CD14-positive monocyte (primary cell): ENCODE results near the gene LRRTM3. TPM values are rescaled to one million over a fixed set of nuclear protein-coding genes. Genes with fewer than 3 reads are reported as not detected.

Source experiments
- DNase-seq, 3 donors: peaks; one replicate each; pipeline ENCODE4 v3.0.0-alpha.2; 2011 to 2022
- H2AFZ ChIP-seq: 2 replicates; pipeline ENCODE4 v1.6.0; 2012; ENCODE audit warnings: mild to moderate bottlenecking, low read depth, low read length, inconsistent platforms; ENCODE audit not compliant: insufficient read depth, poor library complexity, severe bottlenecking
- H3K27ac ChIP-seq, 2 donors: 1 replicate in 1 of 2; 2 replicates in 1 of 2; pipeline ENCODE4 v1.5.1; 2012 to 2013; ENCODE audit warnings: low read length in 2 of 2, control low read depth in 1 of 2, inconsistent platforms in 1 of 2, low read depth in 1 of 2, mild to moderate bottlenecking in 1 of 2
- H3K27me3 ChIP-seq, 2 donors: one replicate each; pipeline versions ENCODE4 v1.6.0 to v1.6.1; 2011 to 2013; ENCODE audit warnings: low read length in 2 of 2; ENCODE audit not compliant: control insufficient read depth in 2 of 2, insufficient read depth in 2 of 2
- H3K36me3 ChIP-seq, 2 donors: replicated peaks in 1 of 2; 1 replicate in 1 of 2; 2 replicates in 1 of 2; pipeline versions ENCODE4 v1.5.1 to v1.6.1; 2012 to 2013; ENCODE audit warnings: low read length in 2 of 2, control low read depth in 1 of 2, inconsistent platforms in 1 of 2, mild to moderate bottlenecking in 1 of 2; ENCODE audit not compliant: insufficient read depth in 2 of 2, control insufficient read depth in 1 of 2
- H3K4me1 ChIP-seq, 2 donors: 1 replicate in 1 of 2; 2 replicates in 1 of 2; pipeline versions ENCODE4 v1.5.1 to v1.6.1; 2012 to 2013; ENCODE audit warnings: low read length in 2 of 2, control low read depth in 1 of 2, inconsistent platforms in 1 of 2, mild to moderate bottlenecking in 1 of 2, moderate library complexity in 1 of 2; ENCODE audit not compliant: insufficient read depth in 2 of 2, control insufficient read depth in 1 of 2
- H3K4me2 ChIP-seq: replicated peaks from 2 replicates; pipeline ENCODE3; 2012; ENCODE audit warnings: low read length, moderate library complexity, mild to moderate bottlenecking; ENCODE audit not compliant: poor library complexity, severe bottlenecking; ENCODE audit errors: extremely low read depth
- H3K4me3 ChIP-seq, 3 experiments: fragments of 200-600 bp in 1 of 3; sonication (generic) in 1 of 3; replicated peaks in 1 of 3; 1 replicate in 2 of 3; 2 replicates in 1 of 3; pipeline ENCODE4 v1.5.1; 2011 to 2013; ENCODE audit warnings: low read length in 3 of 3, mild to moderate bottlenecking in 3 of 3, control low read depth in 2 of 3, low read depth in 2 of 3, inconsistent platforms in 1 of 3, moderate library complexity in 1 of 3
- H3K79me2 ChIP-seq: 2 replicates; pipeline ENCODE4 v1.6.0; 2012; ENCODE audit warnings: mild to moderate bottlenecking, control low read depth, inconsistent platforms, low read length, moderate library complexity; ENCODE audit not compliant: insufficient read depth
- H3K9ac ChIP-seq: 2 replicates; pipeline ENCODE4 v1.6.0; 2017; ENCODE audit warnings: low read length, mild to moderate bottlenecking; ENCODE audit not compliant: insufficient read depth, poor library complexity, severe bottlenecking
- H3K9me3 ChIP-seq, 2 donors: replicated peaks in 1 of 2; 1 replicate in 1 of 2; 2 replicates in 1 of 2; pipeline versions ENCODE4 v1.5.1 to v1.6.1; 2012 to 2013; ENCODE audit warnings: low read length in 2 of 2, control low read depth in 1 of 2; ENCODE audit not compliant: control insufficient read depth in 1 of 2, insufficient read depth in 1 of 2
- H4K20me1 ChIP-seq: 2 replicates; pipeline ENCODE4 v1.6.0; 2012; ENCODE audit warnings: mild to moderate bottlenecking, low read length, control low read depth, moderate library complexity; ENCODE audit not compliant: insufficient read depth
- H3K27ac Mint-ChIP-seq, 7 donors: one replicate each; pipeline ENCODE4 v1.8.0; 2020; ENCODE audit warnings: mild to moderate bottlenecking in 7 of 7, mixed read lengths in 7 of 7, moderate library complexity in 6 of 7, inconsistent platforms in 2 of 7
- H3K27me3 Mint-ChIP-seq, 3 donors: one replicate each; pipeline ENCODE4 v1.8.0; 2021 to 2022; ENCODE audit warnings: low read depth in 3 of 3, mild to moderate bottlenecking in 3 of 3, mixed read lengths in 3 of 3, moderate library complexity in 3 of 3, inconsistent platforms in 1 of 3
- H3K36me3 Mint-ChIP-seq, 2 donors: one replicate each; pipeline ENCODE4 v1.8.0; 2020; ENCODE audit warnings: mixed read lengths in 2 of 2, inconsistent platforms in 1 of 2, mild to moderate bottlenecking in 1 of 2
- H3K4me1 Mint-ChIP-seq: one replicate; pipeline ENCODE4 v1.8.0; 2020; ENCODE audit warnings: mild to moderate bottlenecking, mixed read lengths
- H3K4me3 Mint-ChIP-seq, 2 donors: one replicate each; pipeline ENCODE4 v1.8.0; 2020; ENCODE audit warnings: mild to moderate bottlenecking in 2 of 2, mixed read lengths in 2 of 2, moderate library complexity in 1 of 2
- H3K9me3 Mint-ChIP-seq, 7 donors: one replicate each; pipeline ENCODE4 v1.8.0; 2020 to 2022; ENCODE audit warnings: mixed read lengths in 7 of 7, mild to moderate bottlenecking in 6 of 7, moderate library complexity in 6 of 7, inconsistent platforms in 2 of 7
- CTCF ChIP-seq: fragments of 200-600 bp; IDR thresholded peaks from one replicate; pipeline ENCODE4 v1.8.0; 2022; ENCODE audit warnings: antibody characterized with exemption, mild to moderate bottlenecking
- WGBS: methylation state at CpG from one replicate; pipeline ENCODE4 v1.1.5; 2013; ENCODE audit warnings: missing lambda C conversion rate; ENCODE audit not compliant: insufficient coverage; 5-methylcytosine and 5-hydroxymethylcytosine counted together
- intact Hi-C, 2 donors: fragments of 100-400 bp; cut with micrococcal nuclease; formaldehyde crosslinking; loops; one replicate each; pipeline versions ENCODE4 v1.15.0 to v1.15.1; 2023
- polyA plus RNA-seq, 3 donors: library from polyadenylated mRNA; depleted of rRNA in 1 of 3; unstranded in 2 of 3; stranded (reverse) in 1 of 3; fragments of 300-500 nt in 2 of 3; fragments of >200 nt in 1 of 3; fragmentation: Illumina TruSeq in 2 of 3; gene quantifications; 1 replicate in 2 of 3; 2 replicates in 1 of 3; pipeline ENCODE4 v1.2.3, GENCODE V29; 2012 to 2021

Gene LRRTM3
- polyA plus RNA-seq, 3 donors = not detected

- Histone ChIP-seq H3K4me3 (no peak overlapping the region), H3K9me3 (peaks cover 0 to 4% of the 10 kb centered on the region in 2 donors), H4K20me1 (no peaks in the 10 kb centered on the region), H3K36me3 (no peaks in the 10 kb centered on the region), H3K4me2 (no peak overlapping the region), H3K79me2 (no peaks in the 10 kb centered on the region), H3K4me1 (no peaks in the 10 kb centered on the region), H3K27ac (no peak overlapping the region), H3K9ac (no peak overlapping the region), H2AFZ (no peak overlapping the region), H3K27me3 (no peaks in the 10 kb centered on the region)
- TF ChIP-seq CTCF = no peak
- H3K27me3 Mint-ChIP-seq = no peaks in the 10 kb centered on the region
- peaks cover 0 to 5% (median 0%) of the 10 kb centered on the region in 7 donors for H3K9me3 Mint-ChIP-seq
- no peaks in the 10 kb centered on the region for H3K4me1 Mint-ChIP-seq
- no peaks in the 10 kb centered on the region for H3K36me3 Mint-ChIP-seq
- H3K27ac Mint-ChIP-seq = no peak overlapping the region
- no peak for DNase-seq
- no peak overlapping the region for H3K4me3 Mint-ChIP-seq
- no CpG with 5 or more reads among the region's 3 CpGs for WGBS
- intact Hi-C loops = no loop called here
These were observed 120.7 kb downstream of the LRRTM3 start for GRCh38 chr10:67046507-67046906.

GRCh38 chr10:67049988-67050387 is 124.2 kb downstream of the LRRTM3 start:
- no peaks in the 10 kb centered on the region for H3K79me2 ChIP-seq
- intact Hi-C loops = no loop called here
- no peak overlapping the region for H3K9ac ChIP-seq
- H3K9me3 ChIP-seq = peaks cover 0 to 7% of the 10 kb centered on the region in 2 donors
- no peaks in the 10 kb centered on the region for H3K27me3 ChIP-seq
- H3K27ac ChIP-seq = no peak overlapping the region
- Mint-ChIP-seq H3K36me3 (no peaks in the 10 kb centered on the region), H3K9me3 (peaks cover 0 to 5% (median 0%) of the 10 kb centered on the region in 7 donors), H3K27ac (no peak overlapping the region), H3K27me3 (no peaks in the 10 kb centered on the region), H3K4me3 (no peak overlapping the region), H3K4me1 (no peaks in the 10 kb centered on the region)
- no peak overlapping the region for H3K4me2 ChIP-seq
- no peak overlapping the region for H2AFZ ChIP-seq
- TF ChIP-seq CTCF = no peak
- no peaks in the 10 kb centered on the region for H3K36me3 ChIP-seq
- H4K20me1 ChIP-seq = no peaks in the 10 kb centered on the region
- WGBS = no CpG with 5 or more reads among the region's 3 CpGs
- DNase-seq = no peak
- no peaks in the 10 kb centered on the region for H3K4me1 ChIP-seq
- H3K4me3 ChIP-seq = no peak overlapping the region
